K562 (cell line): ENCODE measurements around the gene LRRC7. TPM values are rescaled to one million over a fixed set of nuclear protein-coding genes. Genes with fewer than 3 reads are reported as not detected.

ENCODE experiments used
- CTBP1 ChIP-seq: fragments of 450-650 bp; IDR thresholded peaks from 2 replicates; pipeline ENCODE4 v1.6.1; 2016; ENCODE audit warnings: borderline replicate concordance
- EGR1 ChIP-seq: fragments of 450-650 bp; conservative IDR thresholded peaks from 2 replicates; pipeline ENCODE4 v1.6.1; 2017; ENCODE audit warnings: mild to moderate bottlenecking
- EP400 ChIP-seq: fragments of 450-650 bp; IDR thresholded peaks from 2 replicates; pipeline ENCODE4 v1.6.1; 2017; ENCODE audit warnings: antibody characterized with exemption, mild to moderate bottlenecking, moderate library complexity
- FOS ChIP-seq: IDR thresholded peaks from 3 replicates; pipeline ENCODE4 v1.6.1; 2011; ENCODE audit not compliant: insufficient read length; ENCODE audit errors: extremely low read depth
- JUN ChIP-seq, 2 experiments: sonication (generic) in 1 of 2; formaldehyde crosslinking in 1 of 2; IDR thresholded peaks; 2 replicates each; pipeline versions ENCODE4 v1.6.1 to v1.8.0; 2012 to 2022; ENCODE audit warnings: borderline replicate concordance in 2 of 2, mild to moderate bottlenecking in 2 of 2, improper control_type of control experiment in 1 of 2, low read depth in 1 of 2, low read length in 1 of 2, missing genetic modification reagents in 1 of 2
- LEF1 ChIP-seq: fragments of 450-650 bp; IDR thresholded peaks from 2 replicates; pipeline ENCODE4 v1.6.1; 2016; ENCODE audit warnings: mild to moderate bottlenecking
- MLX ChIP-seq, 2 experiments: fragments of 450-650 bp in 1 of 2; sonication (generic) in 1 of 2; formaldehyde crosslinking; conservative IDR thresholded peaks; 2 replicates each; pipeline versions ENCODE4 v1.4.0 to v1.8.1; 2020 to 2022; ENCODE audit warnings: mild to moderate bottlenecking in 1 of 2, missing genetic modification reagents in 1 of 2
- NCOA2 ChIP-seq, 2 experiments: fragments of 450-650 bp; IDR thresholded peaks; 2 replicates each; pipeline ENCODE4 v1.6.1; 2018; ENCODE audit warnings: mild to moderate bottlenecking in 2 of 2, moderate library complexity in 1 of 2; ENCODE audit not compliant: partially characterized antibody in 2 of 2
- NEUROD1 ChIP-seq: fragments of 150-350 bp; IDR thresholded peaks from 2 replicates; pipeline ENCODE4 v1.6.1; 2014; ENCODE audit warnings: borderline replicate concordance, low read length, low read depth; ENCODE audit not compliant: partially characterized antibody
- PKNOX1 ChIP-seq: fragments of 450-650 bp; IDR thresholded peaks from 2 replicates; pipeline ENCODE4 v1.6.1; 2016
- RCOR1 ChIP-seq, 2 experiments: IDR thresholded peaks; 2 replicates each; pipeline ENCODE4 v1.6.1; 2012; ENCODE audit warnings: low read depth in 2 of 2, low read length in 2 of 2, borderline replicate concordance in 1 of 2, improper control_type of control experiment in 1 of 2
- SMARCA4 ChIP-seq: fragments of 450-650 bp; IDR thresholded peaks from 2 replicates; pipeline ENCODE4 v1.6.1; 2016
- SMARCC2 ChIP-seq: fragments of 450-650 bp; IDR thresholded peaks from 2 replicates; pipeline ENCODE4 v1.6.1; 2017; ENCODE audit warnings: antibody characterized with exemption, moderate library complexity, mild to moderate bottlenecking, low read depth
- SMARCE1 ChIP-seq: fragments of 450-650 bp; IDR thresholded peaks from 2 replicates; pipeline ENCODE4 v1.7.1; 2016; ENCODE audit warnings: mild to moderate bottlenecking
- SNAPC5 ChIP-seq: fragments of 250-450 bp; sonication (Bioruptor Pico); IDR thresholded peaks from 2 replicates; pipeline ENCODE4 v1.8.0; 2021; ENCODE audit warnings: moderate library complexity, mild to moderate bottlenecking, inconsistent platforms
- SOX6 ChIP-seq: fragments of 450-650 bp; IDR thresholded peaks from 2 replicates; pipeline ENCODE4 v1.6.1; 2014; ENCODE audit warnings: mild to moderate bottlenecking
- SPI1 ChIP-seq: IDR thresholded peaks from 2 replicates; pipeline ENCODE4 v1.6.1; 2011; ENCODE audit warnings: low read depth, low read length, control low read depth, borderline replicate concordance
- THRA ChIP-seq: fragments of 450-650 bp; IDR thresholded peaks from 2 replicates; pipeline ENCODE4 v1.6.1; 2017; ENCODE audit warnings: mild to moderate bottlenecking, moderate library complexity
- ZNF12 ChIP-seq: sonication (generic); formaldehyde crosslinking; IDR thresholded peaks from 2 replicates; pipeline ENCODE4 v1.4.0; 2020; ENCODE audit warnings: mild to moderate bottlenecking, missing genetic modification reagents
- ZNF609 ChIP-seq: sonication (generic); formaldehyde crosslinking; IDR thresholded peaks from 2 replicates; pipeline ENCODE4 v1.8.1; 2023; ENCODE audit warnings: missing genetic modification reagents, mild to moderate bottlenecking, borderline replicate concordance
- polyA plus RNA-seq, 8 experiments: library from polyadenylated mRNA; depleted of rRNA in 4 of 8; stranded (reverse) in 5 of 8; unstranded in 3 of 8; fragments of >200 nt; fragmentation: Nextera tagmentation in 2 of 8; fragmentation: Illumina TruSeq in 1 of 8; extraction: Ambion mirVana in 2 of 8; extraction: Trizol in 1 of 8; gene quantifications; 2 replicates each; pipeline versions ENCODE4 v1.2.1 to v1.2.3, GENCODE V29; 2011 to 2014; ENCODE audit warnings: inconsistent platforms in 1 of 8, missing spikeins in 1 of 8
- total RNA-seq, 7 experiments: library from RNA; depleted of rRNA in 6 of 7; stranded (reverse); fragments of >200 nt in 6 of 7; fragmentation: Illumina TruSeq in 2 of 7; extraction: Trizol in 2 of 7; gene quantifications; 2 replicates each; pipeline versions ENCODE4 v1.2.1 to v1.2.3, GENCODE V29; 2011 to 2021; ENCODE audit warnings: low replicate concordance in 1 of 7

Gene LRRC7
- total and polyA plus RNA-seq, 9 of the 15 experiments (the other 6 are each of a cell fraction or from before 2014, with no cell fraction given), result 0.09 to 0.94 (median 0.49) TPM

GRCh38 chr1:70156529-70157120, 588.9 kb downstream of the LRRC7 start (continued):
- TF ChIP-seq LEF1, result 0 out of 2 replicates have a peak, but pooled peaks have one; percentile 26
- peak; percentile 86 for TF ChIP-seq SMARCE1
- TF ChIP-seq ZNF609 (CRISPR knock-in tag), result no peak
- TF ChIP-seq NCOA2 (IDR thresholded peaks at IDR 0.05; ENCODE audit: partially characterized antibody in 2 of 2), result peak in 1 of 2 experiments; percentile 79
- TF ChIP-seq RCOR1 (IDR thresholded peaks at IDR 0.05; ENCODE audit: borderline replicate concordance in 1 of 2, low read depth in 2 of 2, low read length in 2 of 2), result peak in 1 of 2 experiments; percentile 85; a peak in 2 of 4 replicates
- TF ChIP-seq FOS, result peak; percentile 71
- TF ChIP-seq SNAPC5 (CRISPR knock-in tag), result no peak
- no peak for TF ChIP-seq MLX (CRISPR knock-in tag; conservative IDR thresholded peaks at IDR 0.05)
- no peak for TF ChIP-seq EGR1
- TF ChIP-seq JUN (IDR thresholded peaks at IDR 0.05; ENCODE audit: borderline replicate concordance, low read depth, low read length), result peak; percentile 92
- TF ChIP-seq JUN (CRISPR knock-in tag; IDR thresholded peaks at IDR 0.05; ENCODE audit: borderline replicate concordance), result no peak
- TF ChIP-seq SMARCA4, result peak; percentile 83
- peak; percentile 74 for TF ChIP-seq SOX6
- no peak for TF ChIP-seq SPI1
- peak; percentile 30 for TF ChIP-seq NEUROD1
- peak; percentile 76; the same call in 1 of the 2 replicates for TF ChIP-seq CTBP1
- peak; percentile 80 for TF ChIP-seq SMARCC2
- peak; percentile 37; the same call in 1 of the 2 replicates for TF ChIP-seq EP400
- TF ChIP-seq ZNF12, result no peak
- no peak for TF ChIP-seq THRA
- TF ChIP-seq PKNOX1, result peak; percentile 86
